ENCODE results near the gene PITPNC1. TPM values are rescaled to one million over a fixed set of nuclear protein-coding genes. Genes with fewer than 3 reads are reported as not detected.
"Not testable (repeated sequence)": the region's sequence is repeated elsewhere in the genome, so short reads cannot be mapped to it uniquely, and the experiment has no call there.

Gene PITPNC1
- total RNA-seq: 10 to 100 TPM in 2 of 4 donors, 1 to 10 TPM in 2; 8.0 to 20.4 (median 9.6) TPM

GRCh38 chr17:67376737-67377487 is at the start of gene PITPNC1:
Gene PITPNC1 (plus strand): TSS chr17:67377281.
- peak; percentile 64 to 68 for DNase-seq (ENCODE audit: low spot score in 2 of 2)
- 1% methylated on average over 31 to 39 of the region's 56 CpGs for whole genome bisulfite sequencing, 2 donors
- peaks cover 0 to 29% (median 7%) of the 10 kb centered on the region in 4 donors for H3K4me1 ChIP-seq
- H3K27ac ChIP-seq: peak within 1 kb of the TSS; percentile 84 to 95 (median 87)
- H3K9me3 ChIP-seq: no peaks in the 10 kb centered on the region
- H3K4me3 ChIP-seq: peak within 1 kb of the TSS; percentile 67 to 88 (median 80)
- TF ChIP-seq EP300 (IDR thresholded peaks at IDR 0.05) (peak in 1 of 2 donors; percentile 84), CTCF (IDR thresholded peaks at IDR 0.05) (peak in 3 of 5 experiments; percentile 11 to 43 (median 28)), POLR2A (IDR thresholded peaks at IDR 0.05) (peak; percentile 47 to 83)
- H3K36me3 ChIP-seq: no peaks in the 10 kb centered on the region
- no peaks in the 10 kb centered on the region for H3K27me3 ChIP-seq

- Histone ChIP-seq H3K36me3 (no peaks in the 10 kb centered on the region), H3K27ac (no peak overlapping the region), H3K9me3 (peaks cover 0 to 7% (median 0%) of the 10 kb centered on the region in 4 donors), H3K4me3 (no peak overlapping the region), H3K4me1 (no peaks in the 10 kb centered on the region), H3K27me3 (no peaks in the 10 kb centered on the region)
- no peak for TF ChIP-seq POLR2A (IDR thresholded peaks at IDR 0.05)
- no peak for TF ChIP-seq CTCF (IDR thresholded peaks at IDR 0.05)
- no peak for TF ChIP-seq EP300 (IDR thresholded peaks at IDR 0.05)
- 77 to 80% methylated on average over 3 of the region's 3 CpGs for WGBS, 2 donors
- no peak for DNase-seq (ENCODE audit: low spot score in 2 of 2)
Observed at GRCh38 chr17:67328026-67328425, 49.1 kb upstream of the PITPNC1 start.

- DNase-seq (ENCODE audit: low spot score in 2 of 2); H3K36me3 ChIP-seq; H3K4me1 ChIP-seq; H3K4me3 ChIP-seq; H3K27ac ChIP-seq; H3K27me3 ChIP-seq; H3K9me3 ChIP-seq: not testable (repeated sequence)
- WGBS, 2 donors: 89 to 91% methylated on average over 6 to 8 of the region's 8 CpGs
Observed at GRCh38 chr17:67331381-67332161, 45.5 kb upstream of the PITPNC1 start.

- H3K9me3 ChIP-seq; H3K4me1 ChIP-seq; H3K27ac ChIP-seq; H3K27me3 ChIP-seq; DNase-seq (ENCODE audit: low spot score in 2 of 2); H3K4me3 ChIP-seq; H3K36me3 ChIP-seq: not testable (repeated sequence)
- 87 to 93% methylated on average over 1 of the region's 1 CpG for WGBS, 2 donors
Observed at GRCh38 chr17:67332162-67332508, 44.9 kb upstream of the PITPNC1 start.

GRCh38 chr17:67335245-67335835 is 41.7 kb upstream of the PITPNC1 start:
- 76 to 87% methylated on average over 5 of the region's 5 CpGs for WGBS, 2 donors
- no peaks in the 10 kb centered on the region for H3K27me3 ChIP-seq
- H3K9me3 ChIP-seq: no peaks in the 10 kb centered on the region
- no peaks in the 10 kb centered on the region for H3K4me1 ChIP-seq
- H3K36me3 ChIP-seq: peaks cover 0 to 34% (median 0%) of the 10 kb centered on the region in 3 donors
- H3K4me3 ChIP-seq: no peak overlapping the region
- no peak for DNase-seq (ENCODE audit: low spot score in 2 of 2)
- no peak overlapping the region for H3K27ac ChIP-seq
- TF ChIP-seq CTCF (IDR thresholded peaks at IDR 0.05) (no peak), EP300 (IDR thresholded peaks at IDR 0.05) (no peak), POLR2A (IDR thresholded peaks at IDR 0.05) (no peak)

- no peaks in the 10 kb centered on the region for H3K4me1 ChIP-seq
- peaks cover 0 to 49% (median 6%) of the 10 kb centered on the region in 3 donors for H3K36me3 ChIP-seq
- H3K27me3 ChIP-seq: no peaks in the 10 kb centered on the region
- WGBS, 2 donors: 86 to 88% methylated on average over 12 of the region's 12 CpGs
- no peaks in the 10 kb centered on the region for H3K9me3 ChIP-seq
- DNase-seq (ENCODE audit: low spot score in 2 of 2): no peak
- H3K4me3 ChIP-seq: no peak overlapping the region
- no peak for TF ChIP-seq CTCF (IDR thresholded peaks at IDR 0.05)
- no peak overlapping the region for H3K27ac ChIP-seq
Observed at GRCh38 chr17:67336859-67337258, 40.2 kb upstream of the PITPNC1 start.

- H3K27ac ChIP-seq; H3K27me3 ChIP-seq; H3K4me1 ChIP-seq; DNase-seq (ENCODE audit: low spot score in 2 of 2); H3K9me3 ChIP-seq; H3K4me3 ChIP-seq: not testable (repeated sequence)
- 84 to 93% methylated on average over 7 of the region's 7 CpGs for WGBS, 2 donors
- H3K36me3 ChIP-seq: peaks cover 0 to 64% (median 6%) of the 10 kb centered on the region in 3 donors
Observed at GRCh38 chr17:67338353-67338752, 38.7 kb upstream of the PITPNC1 start.

All from tibial nerve (tissue), 4 donors.